ENCODE measurements around the gene FRG2.

Gene FRG2

DNA sequence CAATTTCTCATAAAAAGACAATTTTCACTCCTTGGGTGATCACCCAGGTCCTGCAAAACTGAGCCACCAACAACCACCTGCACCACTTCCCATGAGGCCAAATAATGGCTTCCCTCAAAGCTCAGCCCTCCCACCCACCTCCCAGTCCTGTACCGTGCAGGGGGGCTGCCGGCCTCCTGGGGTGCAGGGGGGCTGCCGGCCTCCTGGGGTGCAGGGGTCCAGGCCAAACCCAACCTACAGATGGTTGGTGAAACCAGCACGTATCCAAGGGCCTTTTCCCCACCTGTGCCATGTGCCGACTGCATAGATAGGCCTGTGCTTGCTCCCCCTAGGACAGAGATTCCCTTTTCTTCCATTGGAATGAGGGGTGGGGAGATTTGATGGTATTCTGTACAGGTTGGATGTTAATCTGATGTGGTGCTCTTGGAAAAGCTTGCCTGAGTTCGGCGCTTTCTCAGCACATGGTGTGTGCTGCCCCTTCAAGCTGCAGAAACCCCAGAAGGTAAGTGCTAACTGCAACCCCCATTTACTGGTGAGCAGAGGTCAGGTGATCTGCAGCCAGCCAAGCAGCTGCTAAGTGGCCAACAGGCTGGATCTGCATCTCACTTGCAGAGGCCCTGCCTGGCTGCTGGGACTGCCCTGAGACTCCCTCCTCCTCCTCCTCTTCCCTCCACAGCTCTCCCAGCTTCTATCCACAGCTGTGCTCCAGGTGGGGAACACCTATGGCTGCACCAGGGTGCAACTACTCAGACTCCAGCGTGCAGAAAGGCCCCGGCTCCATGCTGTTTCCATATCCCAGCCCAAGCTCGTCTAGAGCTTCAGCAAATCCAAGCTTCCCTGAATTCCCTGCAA lies 47.6 kb downstream of the FRG2 start:
- Mint-ChIP-seq H3K27ac (no peak overlapping the region), H3K9me3 (no peaks in the 10 kb centered on the region), H3K4me3 (no peak overlapping the region), H3K4me1 (no peaks in the 10 kb centered on the region), H3K27me3 (no peaks in the 10 kb centered on the region), H3K36me3 (no peaks in the 10 kb centered on the region)
